ENCODE measurements around the gene PTGES2. TPM values are rescaled to one million over a fixed set of nuclear protein-coding genes. Genes with fewer than 3 reads are reported as not detected.
"Not testable (repeated sequence)": the region's sequence is repeated elsewhere in the genome, so short reads cannot be mapped to it uniquely, and the experiment has no call there.

The PTGES2 gene
- total RNA-seq, 1 donor from 2014 or later, result 63.4 TPM

- DNase-seq (ENCODE audit: extremely low read depth, low read depth, low spot score), result no peak
Observed at GRCh38 chr9:128092199-128092977, 35.1 kb downstream of the PTGES2 start.

GRCh38 chr9:128091571-128091970 is 36.0 kb downstream of the PTGES2 start:
- DNase-seq (ENCODE audit: extremely low read depth, low read depth, low spot score), result no peak

- no peak for DNase-seq (ENCODE audit: extremely low read depth, low read depth, low spot score)
Observed at GRCh38 chr9:128091144-128091543, 36.4 kb downstream of the PTGES2 start.

- DNase-seq (ENCODE audit: extremely low read depth, low read depth, low spot score), result no peak
Observed at GRCh38 chr9:128089299-128089698, 38.2 kb downstream of the PTGES2 start.

GRCh38 chr9:128088253-128088945 is 39.1 kb downstream of the PTGES2 start:
- DNase-seq (ENCODE audit: extremely low read depth, low read depth, low spot score), result no peak

GRCh38 chr9:128087262-128087661 is 40.3 kb downstream of the PTGES2 start:
- DNase-seq (ENCODE audit: extremely low read depth, low read depth, low spot score), result no peak

GRCh38 chr9:128085943-128086342 is 41.6 kb downstream of the PTGES2 start:
- no peak for DNase-seq (ENCODE audit: extremely low read depth, low read depth, low spot score)

DNA sequence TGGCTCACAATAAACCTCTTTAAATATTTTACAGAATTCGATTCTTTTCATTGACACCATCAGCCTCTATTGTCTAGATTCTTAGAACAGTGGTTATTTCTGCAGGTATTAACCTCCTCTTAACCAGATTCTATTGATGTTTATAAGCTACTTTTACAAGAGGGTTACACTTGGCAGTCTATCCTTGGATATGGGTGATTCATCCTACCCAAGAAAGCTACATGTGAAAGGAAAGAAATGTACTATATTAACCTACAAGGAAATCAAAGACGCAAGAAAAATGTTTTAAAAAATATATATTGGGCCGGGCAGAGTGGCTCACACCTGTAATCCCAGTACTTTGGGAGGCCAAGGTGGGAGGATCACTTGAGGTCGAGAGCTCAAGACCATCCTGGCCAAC is 42.8 kb downstream of the PTGES2 start:
- no peak for DNase-seq (ENCODE audit: extremely low read depth, low read depth, low spot score)

DNA sequence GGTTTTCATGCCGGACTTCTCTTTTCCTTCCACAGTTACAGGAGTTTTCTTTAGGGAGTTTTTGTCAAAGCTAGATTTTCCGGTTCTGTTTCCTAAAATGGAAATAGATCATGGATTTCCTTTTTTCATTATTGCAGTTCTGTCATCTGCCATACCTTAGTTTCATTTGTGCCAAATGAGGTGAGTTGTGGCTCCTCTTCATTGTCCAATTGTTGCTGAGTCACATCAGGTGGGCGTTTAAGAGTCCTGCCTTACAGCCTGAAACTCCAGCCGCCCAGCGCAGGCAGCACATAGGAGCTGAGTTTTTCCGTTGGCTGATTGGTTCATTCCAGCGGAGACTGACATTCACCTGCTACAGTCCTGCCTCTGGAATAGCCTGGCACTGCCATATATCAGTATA is 45.4 kb downstream of the PTGES2 start:
- DNase-seq (ENCODE audit: extremely low read depth, low read depth, low spot score), result no peak

DNA sequence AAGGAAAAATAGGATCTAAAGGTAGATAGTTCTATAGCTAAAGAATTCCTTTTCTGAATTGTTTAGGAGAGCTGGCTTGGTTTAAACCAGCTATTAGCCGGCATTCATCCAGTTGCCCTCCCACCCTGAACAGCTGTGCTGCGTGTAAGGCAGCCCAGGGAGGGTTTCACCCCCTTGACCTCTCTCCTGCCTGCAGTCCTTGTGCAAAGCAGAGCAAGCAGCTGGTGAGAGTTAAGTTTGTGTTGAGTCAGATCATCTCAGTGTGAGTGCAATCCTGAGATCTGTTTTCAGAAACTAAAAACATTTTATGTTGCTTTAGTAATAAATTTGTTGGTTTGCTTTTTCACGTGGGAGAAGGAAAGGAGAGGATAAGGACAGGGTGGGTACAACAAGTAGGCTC is 46.5 kb downstream of the PTGES2 start:
- DNase-seq (ENCODE audit: extremely low read depth, low read depth, low spot score), result no peak

GRCh38 chr9:128080206-128080605 is 47.3 kb downstream of the PTGES2 start:
- no peak for DNase-seq (ENCODE audit: extremely low read depth, low read depth, low spot score)

DNA sequence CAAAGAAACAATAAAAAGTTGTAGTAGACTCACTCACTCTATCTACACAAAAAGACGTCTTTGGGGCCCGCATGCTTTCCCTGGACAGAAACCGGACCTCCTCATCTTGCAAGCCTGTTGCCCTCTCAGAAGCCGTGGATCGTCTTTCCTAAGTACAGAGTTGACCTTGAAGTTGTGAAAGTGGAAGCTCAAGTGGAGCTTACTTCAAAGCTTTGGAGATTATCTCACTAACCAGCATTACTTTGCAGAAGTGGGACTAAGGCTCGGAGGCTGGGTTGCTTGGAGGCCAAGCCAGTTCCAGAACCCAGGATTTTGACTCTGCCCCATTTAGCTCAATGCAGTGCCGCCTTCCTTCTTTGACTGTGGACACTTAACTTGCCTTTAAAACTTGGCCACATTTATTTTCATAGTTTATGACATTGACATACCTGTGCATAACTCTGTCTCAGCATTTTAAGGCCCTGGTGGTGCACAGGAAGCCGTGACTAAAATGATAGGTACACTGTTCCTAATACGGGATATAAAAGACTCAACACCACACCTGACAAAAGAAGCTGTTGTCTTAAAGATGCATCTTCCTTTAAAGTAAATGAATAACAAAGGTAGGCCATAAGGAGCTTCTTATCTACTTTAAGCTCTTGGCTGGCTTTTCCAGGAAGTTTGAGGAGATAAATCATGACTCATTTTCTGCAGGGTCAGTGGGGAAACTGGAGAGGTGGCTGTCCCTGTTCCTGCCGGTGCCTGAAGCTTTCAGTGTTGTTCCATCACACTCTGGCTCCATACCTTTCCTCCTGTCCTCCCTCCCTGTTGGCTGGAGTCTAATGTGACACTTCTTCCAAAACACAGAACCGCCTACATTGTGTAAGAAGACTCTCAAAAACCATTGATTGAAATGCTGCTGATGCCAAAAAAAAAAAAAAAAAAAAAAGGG is 48.8 kb downstream of the PTGES2 start:
- no peak for DNase-seq (ENCODE audit: extremely low read depth, low read depth, low spot score)

DNA sequence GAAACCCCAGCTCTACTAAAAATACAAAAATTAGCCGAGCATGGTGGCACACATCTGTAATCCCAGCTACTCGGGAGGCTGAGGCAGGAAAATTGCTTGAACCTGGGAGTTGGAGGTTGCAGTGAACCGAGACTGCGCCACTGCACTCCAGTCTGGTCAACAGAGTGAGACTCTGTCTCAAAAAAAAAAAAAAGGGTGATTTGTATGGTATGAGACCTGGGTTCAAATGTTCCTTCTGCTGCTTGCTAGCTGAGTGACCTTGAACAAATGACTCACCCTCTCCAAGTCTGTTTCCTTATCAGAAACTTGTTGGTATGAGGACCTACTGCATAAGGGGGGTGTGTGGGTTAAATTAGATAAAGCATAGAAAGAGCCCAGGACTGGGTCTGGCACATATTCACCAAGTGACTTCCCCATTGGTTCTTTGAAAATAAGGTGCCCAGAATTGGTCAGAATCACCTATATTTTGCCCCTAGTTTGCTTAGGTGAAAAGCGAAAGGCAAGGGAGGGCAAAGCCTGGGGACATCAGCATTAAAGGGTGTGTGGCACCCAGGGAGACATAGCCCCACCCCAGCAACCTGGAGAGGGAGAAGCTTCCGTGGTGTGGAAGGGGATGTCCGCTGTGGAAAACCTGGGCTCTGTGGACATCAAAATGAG is 49.6 kb downstream of the PTGES2 start:
- DNase-seq (ENCODE audit: extremely low read depth, low read depth, low spot score), result no peak

DNA sequence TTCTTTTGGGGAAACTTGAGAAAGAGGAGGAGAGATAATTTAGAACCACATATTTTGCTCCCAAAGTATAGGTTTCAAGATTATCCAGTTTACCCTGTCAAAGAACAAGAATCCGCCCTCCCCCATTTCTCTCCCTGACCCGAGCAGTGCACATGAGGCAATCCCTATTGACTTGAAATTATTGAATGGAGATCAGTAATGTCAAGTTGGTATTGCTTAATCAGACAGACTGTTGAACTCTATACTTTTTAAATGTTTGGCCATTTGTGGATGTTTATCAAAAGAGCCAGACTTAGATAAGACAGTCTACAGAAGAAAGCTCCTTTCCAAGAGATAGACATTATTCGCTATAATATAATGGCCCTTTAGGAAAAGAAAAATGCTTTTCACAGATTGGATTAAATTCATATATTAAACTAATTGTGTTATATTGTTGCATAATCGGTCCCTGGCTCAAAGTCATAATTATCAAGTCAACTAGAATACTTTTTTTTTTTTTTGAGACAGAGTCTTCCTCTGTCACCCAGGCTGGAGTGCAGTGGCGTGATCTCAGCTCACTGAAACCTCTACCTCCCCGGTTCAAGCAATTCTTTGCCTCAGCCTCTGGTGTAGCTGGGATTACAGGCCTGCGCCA is 54.2 kb downstream of the PTGES2 start:
- DNase-seq (ENCODE audit: extremely low read depth, low read depth, low spot score), result no peak

GRCh38 chr9:128072144-128073021 is 55.1 kb downstream of the PTGES2 start:
- peak; percentile 50 for DNase-seq (ENCODE audit: extremely low read depth, low read depth, low spot score)

DNA sequence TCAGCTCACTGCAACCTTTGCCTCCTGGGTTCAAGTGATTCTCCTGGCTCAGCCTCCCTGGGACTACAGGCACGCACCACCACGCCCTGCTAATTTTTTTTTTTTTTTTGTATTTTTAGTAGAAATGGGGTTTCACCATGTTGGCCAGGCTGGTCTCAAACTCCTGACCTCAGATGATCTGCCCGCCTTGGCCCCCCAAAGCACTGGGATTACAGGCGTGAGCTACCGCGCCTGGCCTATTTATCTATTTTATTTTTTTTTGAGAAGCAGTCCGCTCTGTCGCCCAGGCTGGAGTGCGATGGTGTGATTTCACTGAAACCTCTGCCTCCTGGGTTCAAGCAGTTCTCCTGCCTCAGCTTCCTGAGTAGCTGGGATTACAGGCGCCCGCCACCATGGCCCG is 56.1 kb downstream of the PTGES2 start:
- DNase-seq (ENCODE audit: extremely low read depth, low read depth, low spot score), result not testable (repeated sequence)

- no peak for DNase-seq (ENCODE audit: extremely low read depth, low read depth, low spot score)
Observed at GRCh38 chr9:128070874-128071273, 56.7 kb downstream of the PTGES2 start.

Measured in glomerular endothelial cell (primary cell).